Activated CD4-positive, alpha-beta memory T cell treated with anti-CD3 and anti-CD28 coated beads for 36 hours (primary cell): ENCODE data around the gene MAP3K13. TPM values are rescaled to one million over a fixed set of nuclear protein-coding genes. Genes with fewer than 3 reads are reported as not detected.
"Not testable (repeated sequence)": the region's sequence is repeated elsewhere in the genome, so short reads cannot be mapped to it uniquely, and the experiment has no call there.

ENCODE experiments used
- CTCF ChIA-PET: fragments of 350-600 bp; sonication (Branson Sonifier 250); formaldehyde crosslinking; loops from one replicate; lab custom pipeline; 2021; ENCODE audit warnings: antibody characterized with exemption, inconsistent platforms; lab: Charles Lee
- POLR2A ChIA-PET: fragments of 350-600 bp; sonication (Branson Sonifier 250); formaldehyde crosslinking; loops from one replicate; lab custom pipeline; 2021; ENCODE audit warnings: antibody characterized with exemption; lab: Charles Lee
- DNase-seq: peaks from one replicate; pipeline ENCODE4 v3.0.0-alpha.2; 2020
- H3K27ac Mint-ChIP-seq: one replicate; pipeline ENCODE4 v1.8.0; 2021; ENCODE audit warnings: mixed read lengths
- H3K27me3 Mint-ChIP-seq: one replicate; pipeline ENCODE4 v1.8.0; 2021; ENCODE audit warnings: mixed read lengths
- H3K36me3 Mint-ChIP-seq: one replicate; pipeline ENCODE4 v1.8.0; 2021; ENCODE audit warnings: mixed read lengths
- H3K4me1 Mint-ChIP-seq: one replicate; pipeline ENCODE4 v1.8.0; 2021; ENCODE audit warnings: low read depth, mixed read lengths
- H3K4me3 Mint-ChIP-seq: one replicate; pipeline ENCODE4 v1.8.0; 2021; ENCODE audit warnings: mild to moderate bottlenecking, mixed read lengths
- H3K9me3 Mint-ChIP-seq: one replicate; pipeline ENCODE4 v1.8.0; 2021; ENCODE audit warnings: mixed read lengths
- intact Hi-C: fragments of 100-400 bp; cut with micrococcal nuclease; formaldehyde crosslinking; loops from one replicate; pipeline ENCODE4 v1.15.1; 2023
- total RNA-seq, 2 experiments: library from RNA; stranded (reverse); gene quantifications; one replicate each; pipeline ENCODE4 v1.2.3, GENCODE V29; 2021

The MAP3K13 gene
- total RNA-seq, 2 experiments from 2014 or later: 10.6 to 12.4 TPM

DNA sequence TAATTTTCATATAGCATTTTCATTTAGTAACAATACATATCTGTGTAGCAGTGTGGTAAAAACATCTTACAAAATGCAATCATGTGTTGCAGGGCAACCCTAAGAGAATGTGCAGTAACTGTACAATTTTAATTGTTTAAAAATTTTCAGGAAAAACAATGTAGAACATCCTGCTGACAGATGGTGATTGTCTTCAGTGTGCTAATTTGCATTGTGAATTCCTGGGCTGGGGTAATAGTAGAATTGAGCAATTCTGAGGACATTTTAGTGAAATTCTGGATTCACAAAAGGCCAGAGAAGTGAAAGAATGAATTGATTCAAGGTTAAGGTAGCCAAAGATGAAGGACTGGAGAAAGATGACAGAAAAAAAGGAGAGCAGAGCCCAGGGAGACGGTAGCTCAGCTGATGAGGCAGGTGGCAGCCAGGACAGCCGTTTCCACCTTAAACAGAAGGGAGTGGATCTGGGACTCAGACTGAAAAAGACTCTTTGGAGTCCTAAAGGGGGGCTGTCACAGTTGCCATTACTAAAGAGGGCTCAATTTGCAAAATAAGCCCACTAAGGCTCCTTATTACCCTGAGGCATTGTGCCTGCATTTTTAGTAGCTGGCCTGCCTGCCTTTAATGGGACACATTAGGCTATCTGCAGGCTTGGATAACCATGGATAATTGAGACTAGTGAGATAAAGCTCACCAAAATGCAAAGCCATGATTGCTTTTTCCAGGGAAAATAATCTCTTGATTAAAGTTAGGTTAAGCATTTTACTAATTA, 8.6 kb downstream of the MAP3K13 start:
- ChIA-PET CTCF (no interaction called here), POLR2A (interaction anchor here (0.6 kb wide), 1 partner anchor 9 kb away, joined by 4 read pairs; no protein-coding TSS in a partner anchor)
- Mint-ChIP-seq H3K4me1 (no peaks in the 10 kb centered on the region), H3K27me3 (peaks cover 13% of the 10 kb centered on the region), H3K36me3 (no peaks in the 10 kb centered on the region), H3K27ac (no peak overlapping the region), H3K9me3 (no peaks in the 10 kb centered on the region), H3K4me3 (no peak overlapping the region)
- intact Hi-C loops: no loop called here
- DNase-seq: no peak

DNA sequence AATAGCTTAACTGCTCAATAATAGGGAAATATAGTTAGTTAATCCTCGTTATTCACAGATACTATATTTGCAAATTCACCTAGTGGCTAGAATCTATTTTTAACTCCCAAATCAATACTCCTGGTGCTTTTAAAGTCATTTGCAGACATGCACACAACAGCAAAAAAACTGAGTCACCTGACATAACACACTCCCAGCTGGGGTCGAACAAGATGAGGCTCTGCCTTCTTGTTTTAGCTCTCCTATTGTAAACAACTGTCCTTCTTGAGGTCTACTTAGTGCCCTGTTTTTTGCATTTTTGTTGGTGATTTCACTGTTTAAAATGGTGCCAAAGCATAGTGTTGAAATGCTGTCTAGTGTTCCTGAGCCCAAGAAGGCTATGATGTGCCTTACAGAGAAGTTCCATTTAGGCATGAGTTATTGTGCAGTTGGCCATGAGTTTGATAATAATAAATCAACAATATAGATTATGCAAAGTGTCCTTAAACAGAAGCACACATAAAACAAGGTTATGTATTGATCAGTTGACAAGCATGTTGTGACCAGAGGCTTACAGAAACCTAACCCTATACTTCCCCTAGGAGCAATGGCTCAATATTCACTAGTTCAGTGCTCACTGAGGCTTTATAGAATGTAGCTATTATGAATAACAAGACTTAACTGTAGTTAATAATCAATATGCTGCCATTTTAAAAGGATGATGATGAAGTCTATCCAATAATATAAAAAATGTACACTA, 18.6 kb downstream of the MAP3K13 start:
- Mint-ChIP-seq H3K36me3 (no peaks in the 10 kb centered on the region), H3K27me3 (peaks cover 3% of the 10 kb centered on the region), H3K9me3 (peaks cover 2% of the 10 kb centered on the region), H3K4me1 (no peaks in the 10 kb centered on the region), H3K27ac (no peak overlapping the region), H3K4me3 (no peak overlapping the region)
- no peak for DNase-seq
- ChIA-PET CTCF (no interaction called here), POLR2A (no interaction called here)
- intact Hi-C loops: no loop called here

DNA sequence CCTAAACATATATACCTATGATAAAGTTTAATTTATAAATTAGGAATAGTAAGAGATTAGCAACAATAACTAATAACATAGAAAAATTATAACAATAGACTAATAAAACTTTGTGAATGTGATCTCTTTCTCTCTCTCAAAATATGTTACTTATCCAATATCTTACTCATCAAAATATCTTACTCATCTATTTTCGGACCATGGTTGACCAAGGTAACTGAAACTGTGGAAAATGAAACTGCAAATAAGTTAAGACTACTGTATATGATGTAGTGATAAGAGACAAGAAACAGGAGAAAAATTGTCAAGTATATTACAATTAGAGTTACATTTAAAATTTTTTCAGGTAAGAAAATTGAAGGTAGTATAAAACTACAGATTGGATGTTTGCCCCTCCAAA, 19.2 kb downstream of the MAP3K13 start:
- no peaks in the 10 kb centered on the region for H3K4me1 Mint-ChIP-seq
- POLR2A ChIA-PET: no interaction called here
- peaks cover 2% of the 10 kb centered on the region for H3K9me3 Mint-ChIP-seq
- intact Hi-C loops: no loop called here
- no peak overlapping the region for H3K4me3 Mint-ChIP-seq
- no peaks in the 10 kb centered on the region for H3K36me3 Mint-ChIP-seq
- peaks cover 4% of the 10 kb centered on the region for H3K27me3 Mint-ChIP-seq
- CTCF ChIA-PET: no interaction called here
- no peak overlapping the region for H3K27ac Mint-ChIP-seq
- no peak for DNase-seq

DNA sequence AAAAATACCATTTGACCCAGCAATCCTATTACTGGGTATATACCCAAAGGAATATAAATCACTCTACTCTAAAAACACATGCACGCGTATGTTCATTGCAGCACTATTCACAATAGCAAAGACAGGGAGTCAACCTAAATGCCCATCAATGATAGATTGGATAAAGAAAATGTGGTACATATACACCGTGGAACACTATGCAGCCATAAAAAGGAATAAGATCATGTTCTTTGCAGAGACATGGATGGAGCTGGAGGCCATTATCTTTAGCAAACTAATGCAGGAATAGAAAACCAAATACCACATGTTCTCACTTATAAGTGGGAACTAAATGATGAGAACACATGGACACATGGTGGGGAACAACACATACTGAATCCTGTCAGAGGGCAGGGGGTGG, 23.6 kb downstream of the MAP3K13 start:
- CTCF ChIA-PET: interaction anchor here (0.6 kb wide), 1 partner anchor 40 kb away, joined by 3 read pairs; no protein-coding TSS in a partner anchor
- intact Hi-C loops, H3K9me3 Mint-ChIP-seq, POLR2A ChIA-PET, H3K36me3 Mint-ChIP-seq, H3K27me3 Mint-ChIP-seq, DNase-seq, H3K4me1 Mint-ChIP-seq, H3K27ac Mint-ChIP-seq, H3K4me3 Mint-ChIP-seq: not testable (repeated sequence)

DNA sequence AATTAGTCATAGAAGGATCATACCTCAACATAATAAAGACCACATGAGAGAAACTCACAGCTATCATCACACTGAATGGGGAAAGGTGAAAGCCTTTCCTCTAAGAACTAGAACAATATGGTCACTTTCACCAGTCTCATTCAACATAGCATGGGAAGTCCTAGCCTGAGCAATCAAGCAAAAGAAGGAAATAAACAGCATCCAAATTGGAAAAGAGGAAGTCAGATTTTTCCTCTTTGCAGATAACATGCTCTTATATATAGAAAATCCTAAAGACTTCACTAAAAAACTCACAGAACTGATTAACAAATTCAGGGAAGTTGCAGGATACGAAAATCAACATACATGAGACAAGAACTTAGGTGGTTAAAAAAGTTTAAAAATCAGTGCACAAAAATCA, 24.7 kb downstream of the MAP3K13 start:
- CTCF ChIA-PET: no interaction called here
- Mint-ChIP-seq H3K4me1 (no peaks in the 10 kb centered on the region), H3K9me3 (peaks cover 2% of the 10 kb centered on the region), H3K4me3 (no peak overlapping the region), H3K27ac (no peak overlapping the region), H3K36me3 (no peaks in the 10 kb centered on the region), H3K27me3 (peaks cover 5% of the 10 kb centered on the region)
- POLR2A ChIA-PET: no interaction called here
- no peak for DNase-seq
- intact Hi-C loops: no loop called here

DNA sequence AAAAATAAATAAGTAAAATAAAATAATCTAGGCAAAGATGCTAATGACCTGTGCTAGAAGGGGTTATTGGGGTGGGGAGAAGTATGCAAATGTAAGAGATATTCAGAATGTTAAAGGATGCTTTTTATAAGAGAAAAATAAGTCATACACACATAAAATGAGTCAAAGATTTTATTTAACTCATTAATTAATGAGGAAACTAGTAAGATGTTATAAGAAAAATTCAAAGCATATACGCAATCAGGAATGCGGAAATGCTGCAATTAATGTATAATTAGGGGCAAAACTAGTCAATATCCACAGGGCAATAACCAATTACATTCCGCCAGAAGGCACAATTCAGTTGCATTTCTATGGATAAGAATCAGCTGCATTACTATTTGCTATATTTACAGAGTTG, 30.1 kb downstream of the MAP3K13 start:
- Mint-ChIP-seq H3K36me3 (no peaks in the 10 kb centered on the region), H3K27me3 (peaks cover 1% of the 10 kb centered on the region), H3K9me3 (no peaks in the 10 kb centered on the region), H3K4me1 (no peaks in the 10 kb centered on the region), H3K4me3 (no peak overlapping the region), H3K27ac (no peak overlapping the region)
- intact Hi-C loops: no loop called here
- CTCF ChIA-PET: no interaction called here
- POLR2A ChIA-PET: no interaction called here
- no peak for DNase-seq

DNA sequence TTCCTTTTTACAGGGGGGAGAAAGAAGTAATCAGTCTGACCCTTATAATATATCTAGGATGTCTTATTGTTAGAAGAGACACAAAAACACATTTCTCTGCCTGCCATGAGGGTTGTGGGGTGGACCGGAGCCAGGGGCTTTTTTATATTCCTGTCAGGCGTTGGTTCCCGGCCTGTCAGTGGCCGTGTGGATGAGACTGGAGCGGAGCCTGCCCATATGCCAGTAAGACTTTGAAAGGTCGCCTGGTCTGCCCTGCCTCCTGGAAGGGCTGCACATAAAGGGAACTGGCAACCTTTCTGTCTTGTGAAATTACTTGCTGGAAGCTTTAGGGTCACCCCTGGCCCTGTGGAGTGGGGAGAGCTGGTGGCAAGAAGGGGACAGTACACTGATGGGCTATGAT, 34.7 kb downstream of the MAP3K13 start:
- DNase-seq: no peak
- ChIA-PET CTCF (no interaction called here), POLR2A (interaction anchor here (0.6 kb wide), 1 partner anchor 1278 kb away, joined by 3 read pairs; no protein-coding TSS in a partner anchor)
- intact Hi-C loops: no loop called here
- Mint-ChIP-seq H3K27me3 (peaks cover 3% of the 10 kb centered on the region), H3K4me3 (no peak overlapping the region), H3K9me3 (no peaks in the 10 kb centered on the region), H3K4me1 (no peaks in the 10 kb centered on the region), H3K36me3 (no peaks in the 10 kb centered on the region), H3K27ac (no peak overlapping the region)

DNA sequence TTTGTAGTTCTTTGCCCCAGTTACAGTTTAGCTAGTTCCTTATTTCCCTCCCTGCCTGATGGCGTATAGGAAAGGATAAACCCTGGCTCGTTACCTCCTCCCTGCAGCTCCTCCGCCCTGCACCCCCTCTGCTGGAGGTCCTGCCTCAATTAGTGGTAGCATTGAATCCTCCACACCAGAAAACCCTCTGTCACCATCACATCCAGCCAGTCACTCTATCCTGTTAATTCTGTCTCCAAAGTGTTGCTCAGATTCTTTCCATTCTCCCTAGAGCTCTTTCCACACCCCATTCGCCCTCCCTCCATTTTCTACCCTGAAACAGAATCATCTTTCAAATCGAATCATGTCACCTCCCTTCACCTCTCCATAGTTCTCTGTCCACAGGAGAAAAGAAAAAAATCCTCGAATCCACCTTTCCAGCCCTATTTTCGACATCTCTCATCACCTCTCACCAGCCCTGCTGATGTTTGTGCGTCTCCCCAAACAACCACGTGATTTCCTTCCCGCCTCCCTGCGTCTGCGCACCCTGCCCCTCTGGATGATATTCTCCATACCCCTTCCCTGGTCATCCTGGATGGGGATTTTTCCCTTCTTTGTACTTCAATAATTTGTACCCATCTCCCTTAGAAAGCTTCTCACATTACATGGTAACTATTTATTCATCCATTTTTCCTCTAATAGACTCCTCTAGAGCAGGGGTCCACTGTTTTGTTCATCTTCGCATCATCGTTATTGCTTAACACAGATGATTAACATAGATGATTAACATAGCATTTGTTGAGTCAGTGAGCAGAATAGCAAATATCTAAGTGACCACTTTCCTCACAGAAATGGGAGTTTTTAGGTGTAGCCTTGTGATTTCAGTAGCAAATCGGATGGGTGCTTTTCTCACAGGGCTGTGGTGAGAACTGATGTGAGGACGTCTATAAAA, 37.1 kb downstream of the MAP3K13 start:
- Mint-ChIP-seq H3K9me3 (no peaks in the 10 kb centered on the region), H3K36me3 (no peaks in the 10 kb centered on the region), H3K27me3 (peaks cover 3% of the 10 kb centered on the region), H3K4me3 (no peak overlapping the region), H3K4me1 (no peaks in the 10 kb centered on the region), H3K27ac (no peak overlapping the region)
- intact Hi-C loops: no loop called here
- CTCF ChIA-PET: no interaction called here
- POLR2A ChIA-PET: no interaction called here
- DNase-seq: no peak

DNA sequence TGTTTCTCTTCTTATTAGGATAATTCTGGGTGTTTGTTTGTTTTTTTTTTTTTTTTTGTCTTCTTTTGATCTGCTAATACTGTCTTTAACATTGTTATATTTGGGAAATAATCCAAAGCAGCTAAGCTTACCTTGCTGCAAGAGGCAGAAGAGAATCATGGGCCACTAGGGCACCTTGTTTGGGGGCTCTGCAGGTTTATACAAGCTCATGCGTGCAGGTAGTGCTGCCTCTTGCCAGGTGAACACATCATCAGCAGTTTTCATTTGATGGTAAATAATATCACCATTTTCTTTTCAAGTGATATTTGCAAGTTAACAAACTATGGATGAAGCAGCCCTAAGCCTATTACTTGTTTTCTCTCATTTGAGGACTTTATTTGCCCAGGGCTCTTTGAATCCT, 37.9 kb downstream of the MAP3K13 start:
- H3K9me3 Mint-ChIP-seq: no peaks in the 10 kb centered on the region
- ChIA-PET POLR2A (no interaction called here), CTCF (no interaction called here)
- peaks cover 3% of the 10 kb centered on the region for H3K27me3 Mint-ChIP-seq
- H3K36me3 Mint-ChIP-seq: no peaks in the 10 kb centered on the region
- DNase-seq: no peak
- H3K27ac Mint-ChIP-seq: no peak overlapping the region
- intact Hi-C loops: no loop called here
- no peak overlapping the region for H3K4me3 Mint-ChIP-seq
- no peaks in the 10 kb centered on the region for H3K4me1 Mint-ChIP-seq

DNA sequence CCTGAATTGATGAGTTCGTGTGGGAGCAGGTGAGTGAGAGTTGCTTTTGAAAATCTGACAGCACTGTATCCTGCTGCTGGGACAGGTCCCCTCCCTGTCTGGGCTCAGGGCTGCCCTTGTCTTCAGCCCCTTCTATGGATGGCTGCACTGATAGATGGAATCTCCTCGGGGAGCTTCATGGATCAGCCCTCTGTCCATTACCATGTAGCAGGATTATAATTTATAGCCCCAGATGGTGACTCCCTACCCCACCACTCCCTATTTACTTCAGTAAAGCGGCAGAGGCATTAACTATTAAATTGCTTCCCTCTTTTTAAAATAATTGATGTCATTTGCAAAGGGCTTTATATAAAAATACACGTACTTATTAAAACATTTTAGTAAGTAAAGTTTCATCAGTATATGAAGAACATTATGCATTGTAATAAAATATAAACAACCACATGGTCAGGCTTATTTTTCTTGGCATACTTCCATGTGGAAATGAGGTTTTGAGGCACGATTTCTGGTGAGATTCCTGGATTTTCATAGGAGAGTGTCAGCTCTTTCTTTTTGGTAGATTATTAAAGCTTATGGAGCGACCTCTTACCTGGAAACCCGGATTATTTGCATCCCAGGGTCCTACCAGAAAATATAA, 38.5 kb downstream of the MAP3K13 start:
- Mint-ChIP-seq H3K4me1 (no peaks in the 10 kb centered on the region), H3K4me3 (no peak overlapping the region), H3K27me3 (peaks cover 3% of the 10 kb centered on the region), H3K27ac (no peak overlapping the region), H3K9me3 (no peaks in the 10 kb centered on the region), H3K36me3 (no peaks in the 10 kb centered on the region)
- intact Hi-C loops: no loop called here
- no peak for DNase-seq
- POLR2A ChIA-PET: no interaction called here
- CTCF ChIA-PET: interaction anchor here (0.5 to 0.9 kb wide), 2 partner anchors 47 to 106 kb away, joined by 3 to 4 read pairs; no protein-coding TSS in a partner anchor

DNA sequence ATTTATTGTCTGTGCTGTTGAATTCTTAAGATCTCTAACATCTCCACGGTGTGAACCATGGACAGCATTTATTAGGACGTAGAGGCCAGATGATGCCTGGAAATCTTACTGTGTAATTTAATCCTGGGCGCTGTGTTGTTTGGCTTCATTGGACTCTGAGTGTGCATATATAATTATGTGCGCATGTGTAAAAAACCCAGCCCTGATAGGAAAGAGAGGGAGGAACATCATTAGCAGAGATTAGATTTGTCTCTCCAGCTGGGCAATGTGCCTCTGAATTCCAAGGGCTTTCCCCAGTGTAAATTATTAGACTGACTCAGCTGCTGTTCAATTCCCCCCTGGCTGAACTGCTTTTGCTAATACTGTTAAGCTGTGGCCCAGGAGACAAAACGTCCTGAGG, 39.6 kb downstream of the MAP3K13 start:
- Mint-ChIP-seq H3K36me3 (no peaks in the 10 kb centered on the region), H3K27ac (no peak overlapping the region), H3K4me1 (no peaks in the 10 kb centered on the region), H3K27me3 (peaks cover 3% of the 10 kb centered on the region), H3K4me3 (no peak overlapping the region), H3K9me3 (no peaks in the 10 kb centered on the region)
- POLR2A ChIA-PET: no interaction called here
- intact Hi-C loops: no loop called here
- DNase-seq: no peak
- CTCF ChIA-PET: interaction anchor here (1.4 kb wide), 1 partner anchor 157 kb away, joined by 4 read pairs; no protein-coding TSS in a partner anchor
